ENCODE data around the gene ZHX3. TPM values are rescaled to one million over a fixed set of nuclear protein-coding genes. Genes with fewer than 3 reads are reported as not detected.

Gene ZHX3
- total and polyA plus RNA-seq, 2 of the 13 experiments (the other 11 are each of a cell fraction or from before 2014, with no cell fraction given) = 8.4 to 11.7 TPM

- TF ChIP-seq CREM (IDR thresholded peaks at IDR 0.05) = no peak; the same call in 1 of the 2 replicates
- no peak for TF ChIP-seq CREM (CRISPR knock-in tag; IDR thresholded peaks at IDR 0.05)
- TF ChIP-seq MIER3 (CRISPR knock-in tag; IDR thresholded peaks at IDR 0.05; ENCODE audit: borderline replicate concordance) = 0 out of 2 replicates have a peak, but pooled peaks have one; percentile 50
- 0 out of 2 replicates have a peak, but pooled peaks have one; percentile 56 for TF ChIP-seq ZNF746 (CRISPR knock-in tag; IDR thresholded peaks at IDR 0.05)
- TF ChIP-seq RBM39 (IDR thresholded peaks at IDR 0.05; ENCODE audit: low read depth, low read length, poor library complexity, severe bottlenecking) = peak; percentile 8
- peak; percentile 56; the same call in 1 of the 2 replicates for TF ChIP-seq ZNF44 (CRISPR knock-in tag; IDR thresholded peaks at IDR 0.05)
- TF ChIP-seq ZNF567 (CRISPR knock-in tag; IDR thresholded peaks at IDR 0.05; ENCODE audit: borderline replicate concordance) = no peak
- TF ChIP-seq MBD4 (IDR thresholded peaks at IDR 0.05; ENCODE audit: borderline replicate concordance, low read length) = no peak
- TF ChIP-seq ZMYM3 (CRISPR knock-in tag; IDR thresholded peaks at IDR 0.05) = peak; percentile 78
- no peak for TF ChIP-seq ZNF3 (CRISPR knock-in tag; IDR thresholded peaks at IDR 0.05)
- no peak for TF ChIP-seq PBX2 (CRISPR knock-in tag; IDR thresholded peaks at IDR 0.05)
- TF ChIP-seq ZNF224 (CRISPR knock-in tag; IDR thresholded peaks at IDR 0.05) = peak; percentile 29; the same call in 1 of the 2 replicates
- no peak for TF ChIP-seq RBM22 (optimal IDR thresholded peaks at IDR 0.05; ENCODE audit: low read length)
- TF ChIP-seq, protein P1, sequence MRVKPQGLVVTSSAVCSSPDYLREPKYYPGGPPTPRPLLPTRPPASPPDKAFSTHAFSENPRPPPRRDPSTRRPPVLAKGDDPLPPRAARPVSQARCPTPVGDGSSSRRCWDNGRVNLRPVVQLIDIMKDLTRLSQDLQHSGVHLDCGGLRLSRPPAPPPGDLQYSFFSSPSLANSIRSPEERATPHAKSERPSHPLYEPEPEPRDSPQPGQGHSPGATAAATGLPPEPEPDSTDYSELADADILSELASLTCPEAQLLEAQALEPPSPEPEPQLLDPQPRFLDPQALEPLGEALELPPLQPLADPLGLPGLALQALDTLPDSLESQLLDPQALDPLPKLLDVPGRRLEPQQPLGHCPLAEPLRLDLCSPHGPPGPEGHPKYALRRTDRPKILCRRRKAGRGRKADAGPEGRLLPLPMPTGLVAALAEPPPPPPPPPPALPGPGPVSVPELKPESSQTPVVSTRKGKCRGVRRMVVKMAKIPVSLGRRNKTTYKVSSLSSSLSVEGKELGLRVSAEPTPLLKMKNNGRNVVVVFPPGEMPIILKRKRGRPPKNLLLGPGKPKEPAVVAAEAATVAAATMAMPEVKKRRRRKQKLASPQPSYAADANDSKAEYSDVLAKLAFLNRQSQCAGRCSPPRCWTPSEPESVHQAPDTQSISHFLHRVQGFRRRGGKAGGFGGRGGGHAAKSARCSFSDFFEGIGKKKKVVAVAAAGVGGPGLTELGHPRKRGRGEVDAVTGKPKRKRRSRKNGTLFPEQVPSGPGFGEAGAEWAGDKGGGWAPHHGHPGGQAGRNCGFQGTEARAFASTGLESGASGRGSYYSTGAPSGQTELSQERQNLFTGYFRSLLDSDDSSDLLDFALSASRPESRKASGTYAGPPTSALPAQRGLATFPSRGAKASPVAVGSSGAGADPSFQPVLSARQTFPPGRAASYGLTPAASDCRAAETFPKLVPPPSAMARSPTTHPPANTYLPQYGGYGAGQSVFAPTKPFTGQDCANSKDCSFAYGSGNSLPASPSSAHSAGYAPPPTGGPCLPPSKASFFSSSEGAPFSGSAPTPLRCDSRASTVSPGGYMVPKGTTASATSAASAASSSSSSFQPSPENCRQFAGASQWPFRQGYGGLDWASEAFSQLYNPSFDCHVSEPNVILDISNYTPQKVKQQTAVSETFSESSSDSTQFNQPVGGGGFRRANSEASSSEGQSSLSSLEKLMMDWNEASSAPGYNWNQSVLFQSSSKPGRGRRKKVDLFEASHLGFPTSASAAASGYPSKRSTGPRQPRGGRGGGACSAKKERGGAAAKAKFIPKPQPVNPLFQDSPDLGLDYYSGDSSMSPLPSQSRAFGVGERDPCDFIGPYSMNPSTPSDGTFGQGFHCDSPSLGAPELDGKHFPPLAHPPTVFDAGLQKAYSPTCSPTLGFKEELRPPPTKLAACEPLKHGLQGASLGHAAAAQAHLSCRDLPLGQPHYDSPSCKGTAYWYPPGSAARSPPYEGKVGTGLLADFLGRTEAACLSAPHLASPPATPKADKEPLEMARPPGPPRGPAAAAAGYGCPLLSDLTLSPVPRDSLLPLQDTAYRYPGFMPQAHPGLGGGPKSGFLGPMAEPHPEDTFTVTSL (CRISPR knock-in tag; IDR thresholded peaks at IDR 0.05; ENCODE audit: borderline replicate concordance) = 0 out of 2 replicates have a peak, but pooled peaks have one; percentile 34
- TF ChIP-seq ZNF282 (IDR thresholded peaks at IDR 0.05; ENCODE audit: partially characterized antibody) = no peak
- no peak for TF ChIP-seq ZNF263 (CRISPR knock-in tag; IDR thresholded peaks at IDR 0.05)
- no peak; the same call in 1 of the 2 replicates for TF ChIP-seq ELF1 (CRISPR knock-in tag; IDR thresholded peaks at IDR 0.05)
- TF ChIP-seq LCORL (IDR thresholded peaks at IDR 0.05) = no peak
- peak; percentile 73 for TF ChIP-seq LCORL (CRISPR knock-in tag; IDR thresholded peaks at IDR 0.05)
Observed at GRCh38 chr20:41316602-41317545, 657 bp downstream of the ZHX3 start (continued).
